ENCODE measurements around the gene ANKRD13D.

ANKRD13D gene

DNA sequence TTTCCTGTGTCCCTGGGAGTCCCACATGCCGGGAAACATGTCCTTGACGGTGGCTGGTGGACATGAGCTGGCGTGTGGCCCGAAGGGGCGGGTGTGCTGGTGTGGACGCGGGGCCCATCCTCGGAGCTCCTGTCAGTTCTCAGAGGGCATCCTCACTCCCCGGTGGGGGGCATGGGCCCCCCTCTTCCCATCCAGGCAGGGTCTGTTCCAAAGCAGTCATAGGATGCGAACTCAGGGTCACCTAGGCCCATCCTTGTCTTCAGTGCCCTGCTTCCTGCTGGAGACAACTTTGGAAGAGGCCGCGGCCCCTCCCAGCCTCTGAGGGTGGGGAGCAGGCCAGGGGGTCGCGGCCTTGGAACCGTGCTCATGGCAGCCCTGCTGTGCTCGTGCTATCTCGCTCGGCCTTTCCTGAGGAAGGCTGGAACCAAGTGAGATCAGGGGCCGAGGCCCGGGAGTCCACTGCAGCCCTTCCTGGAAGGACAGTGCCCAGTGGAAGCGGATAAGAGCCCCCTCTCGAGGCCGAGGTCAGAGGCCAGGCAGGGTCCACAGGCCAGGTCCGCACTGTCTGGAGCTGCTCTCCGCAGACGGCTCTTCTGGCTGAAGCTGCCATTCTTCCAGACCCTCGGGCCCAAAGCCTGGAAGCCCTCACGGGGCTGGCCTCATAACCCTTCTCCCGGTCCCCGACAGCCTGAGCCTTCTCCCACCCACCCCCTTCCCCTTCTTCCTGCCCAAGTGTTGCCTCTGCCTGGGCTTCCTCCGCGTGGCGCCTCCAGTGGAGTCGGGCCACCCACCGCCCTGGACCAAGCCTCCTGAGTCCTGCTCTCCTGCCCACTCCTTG lies 14.1 kb upstream of the ANKRD13D start:
- DNase-seq = peak; percentile 12

- DNase-seq = peak; percentile 36
Observed at GRCh38 chr11:67275606-67276409, 13.3 kb upstream of the ANKRD13D start.

GRCh38 chr11:67276781-67277230 lies 12.3 kb upstream of the ANKRD13D start:
- DNase-seq = peak; percentile 44

GRCh38 chr11:67277231-67277961 lies 11.7 kb upstream of the ANKRD13D start:
- DNase-seq = peak; percentile 89

- DNase-seq = no peak
Observed at GRCh38 chr11:67278135-67278938, 10.8 kb upstream of the ANKRD13D start.

- DNase-seq = no peak
Observed at GRCh38 chr11:67278939-67279588, 10.0 kb upstream of the ANKRD13D start.

DNA sequence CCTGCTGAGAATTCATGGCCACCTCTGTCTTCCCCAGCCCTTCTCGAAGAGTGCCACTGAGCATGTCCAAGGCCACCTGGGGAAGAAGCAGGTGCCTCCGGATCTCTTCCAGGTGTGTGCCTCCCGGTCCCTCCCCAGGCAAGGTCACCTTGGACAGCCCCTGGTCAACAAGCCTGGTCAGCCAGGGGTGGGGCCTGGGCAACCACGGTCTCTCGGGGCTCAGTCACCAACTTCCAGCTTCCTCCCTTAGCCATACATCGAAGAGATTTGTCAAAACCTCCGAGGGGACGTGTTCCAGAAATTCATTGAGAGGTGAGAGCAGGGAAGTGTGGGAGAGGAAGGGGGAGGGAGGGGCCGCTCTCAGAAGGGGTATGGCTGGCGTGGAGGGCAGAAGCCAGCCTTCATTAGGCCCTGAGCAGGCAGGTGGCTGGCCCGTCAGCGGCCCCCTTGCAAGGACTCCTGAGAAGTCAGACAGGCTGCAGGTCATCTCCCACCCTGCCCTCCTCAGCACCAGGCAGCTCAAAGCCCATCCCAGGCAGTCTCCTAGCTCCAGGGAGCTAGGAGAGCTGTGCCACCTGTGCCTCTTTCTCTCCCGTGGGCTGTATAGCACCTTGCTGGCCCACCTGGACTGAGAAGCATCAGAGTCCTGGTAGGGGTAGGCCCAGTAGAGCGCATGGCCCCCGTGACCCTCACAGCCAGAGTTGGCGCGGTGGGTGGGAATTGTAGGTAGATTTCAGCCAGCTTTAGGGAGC lies 9.3 kb upstream of the ANKRD13D start:
- no peak for DNase-seq

- DNase-seq = no peak
Observed at GRCh38 chr11:67280341-67280787, 8.7 kb upstream of the ANKRD13D start.

- DNase-seq = no peak
Observed at GRCh38 chr11:67280788-67281551, 8.1 kb upstream of the ANKRD13D start.

DNA sequence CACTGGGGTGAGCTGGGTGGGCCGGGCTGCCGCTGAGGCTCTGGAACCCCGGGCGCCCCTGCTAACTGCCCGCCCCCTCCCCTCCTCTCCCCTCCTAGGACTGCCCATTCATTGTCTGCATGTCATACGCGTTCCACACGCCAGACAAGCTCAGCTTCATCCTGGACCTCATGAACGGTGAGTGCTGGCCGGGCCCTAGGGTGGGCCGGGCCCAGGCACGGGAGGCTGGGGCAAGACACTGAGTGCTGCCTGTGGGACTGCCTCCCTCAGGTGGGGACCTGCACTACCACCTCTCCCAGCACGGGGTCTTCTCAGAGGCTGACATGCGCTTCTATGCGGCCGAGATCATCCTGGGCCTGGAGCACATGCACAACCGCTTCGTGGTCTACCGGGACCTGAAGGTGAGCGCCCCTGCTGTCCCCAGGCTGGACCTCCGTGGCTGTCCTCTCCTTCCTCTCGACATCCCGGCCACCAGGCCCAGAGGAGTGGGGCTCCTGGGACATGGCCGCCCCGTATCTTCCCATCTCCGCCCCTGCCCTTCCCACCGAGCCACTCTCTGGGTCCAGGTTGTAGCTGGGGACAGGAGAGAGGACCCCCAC lies 7.5 kb upstream of the ANKRD13D start:
- no peak for DNase-seq

DNA sequence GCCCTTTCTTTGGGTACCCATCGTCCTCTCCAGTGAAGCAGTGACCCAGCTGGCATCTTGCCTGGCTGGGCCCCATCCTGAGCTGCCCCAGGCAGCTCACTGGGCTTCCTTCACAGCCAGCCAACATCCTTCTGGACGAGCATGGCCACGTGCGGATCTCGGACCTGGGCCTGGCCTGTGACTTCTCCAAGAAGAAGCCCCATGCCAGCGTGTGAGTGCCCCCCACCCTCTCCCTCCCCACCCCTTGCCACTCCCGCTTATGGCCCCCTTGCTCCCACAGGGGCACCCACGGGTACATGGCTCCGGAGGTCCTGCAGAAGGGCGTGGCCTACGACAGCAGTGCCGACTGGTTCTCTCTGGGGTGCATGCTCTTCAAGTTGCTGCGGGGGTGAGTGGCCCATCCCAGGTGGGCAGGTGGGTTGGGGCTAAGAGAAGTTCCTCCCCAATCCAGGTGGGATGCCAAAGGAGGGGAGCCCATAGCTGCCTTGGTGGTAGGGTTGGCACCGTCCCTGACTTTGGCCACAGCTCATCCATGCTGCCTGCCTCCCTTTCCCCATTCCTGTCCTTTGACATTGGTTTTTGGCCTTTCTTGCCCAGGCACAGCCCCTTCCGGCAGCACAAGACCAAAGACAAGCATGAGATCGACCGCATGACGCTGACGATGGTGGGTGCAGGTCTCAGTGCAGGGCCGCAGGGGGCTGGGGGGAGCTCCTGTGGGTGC lies 6.8 kb upstream of the ANKRD13D start:
- DNase-seq = no peak

DNA sequence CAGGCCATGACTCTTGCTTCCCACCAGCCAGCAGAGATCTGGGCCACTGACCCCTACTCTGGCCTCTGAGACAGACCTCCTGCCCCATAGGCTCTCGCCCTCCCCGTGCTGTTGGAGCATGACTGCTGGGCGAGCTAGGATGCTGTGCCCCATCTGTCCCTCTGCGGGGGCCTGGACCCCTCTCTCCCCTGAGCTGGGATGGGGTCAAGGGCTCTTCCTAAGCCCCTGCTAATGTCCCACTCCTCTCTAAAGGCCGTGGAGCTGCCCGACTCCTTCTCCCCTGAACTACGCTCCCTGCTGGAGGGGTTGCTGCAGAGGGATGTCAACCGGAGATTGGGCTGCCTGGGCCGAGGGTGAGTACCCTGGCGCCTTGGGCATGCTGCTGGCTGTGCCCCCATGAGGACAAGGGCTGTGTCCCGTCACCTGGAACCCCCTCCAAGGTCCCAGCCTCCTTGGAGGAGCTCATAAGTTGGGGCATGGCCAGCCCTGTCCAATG lies 6.2 kb upstream of the ANKRD13D start:
- DNase-seq = no peak

DNA sequence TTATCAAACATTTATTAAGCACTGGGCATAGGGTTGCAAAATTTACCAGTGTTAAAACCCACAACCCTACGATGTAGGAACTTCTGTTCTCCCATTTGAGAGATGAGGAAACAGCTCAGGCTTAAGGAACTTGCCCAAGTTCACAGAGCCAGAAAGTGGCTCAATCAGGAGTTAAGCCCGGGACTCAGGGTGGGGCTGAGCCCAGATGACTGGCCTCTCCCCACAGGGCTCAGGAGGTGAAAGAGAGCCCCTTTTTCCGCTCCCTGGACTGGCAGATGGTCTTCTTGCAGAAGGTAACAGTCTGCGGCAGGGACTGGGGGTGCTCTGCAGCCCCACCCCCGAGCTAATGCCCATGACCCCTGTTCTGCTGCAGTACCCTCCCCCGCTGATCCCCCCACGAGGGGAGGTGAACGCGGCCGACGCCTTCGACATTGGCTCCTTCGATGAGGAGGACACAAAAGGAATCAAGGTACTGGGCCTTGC lies 5.6 kb upstream of the ANKRD13D start:
- DNase-seq = no peak

DNA sequence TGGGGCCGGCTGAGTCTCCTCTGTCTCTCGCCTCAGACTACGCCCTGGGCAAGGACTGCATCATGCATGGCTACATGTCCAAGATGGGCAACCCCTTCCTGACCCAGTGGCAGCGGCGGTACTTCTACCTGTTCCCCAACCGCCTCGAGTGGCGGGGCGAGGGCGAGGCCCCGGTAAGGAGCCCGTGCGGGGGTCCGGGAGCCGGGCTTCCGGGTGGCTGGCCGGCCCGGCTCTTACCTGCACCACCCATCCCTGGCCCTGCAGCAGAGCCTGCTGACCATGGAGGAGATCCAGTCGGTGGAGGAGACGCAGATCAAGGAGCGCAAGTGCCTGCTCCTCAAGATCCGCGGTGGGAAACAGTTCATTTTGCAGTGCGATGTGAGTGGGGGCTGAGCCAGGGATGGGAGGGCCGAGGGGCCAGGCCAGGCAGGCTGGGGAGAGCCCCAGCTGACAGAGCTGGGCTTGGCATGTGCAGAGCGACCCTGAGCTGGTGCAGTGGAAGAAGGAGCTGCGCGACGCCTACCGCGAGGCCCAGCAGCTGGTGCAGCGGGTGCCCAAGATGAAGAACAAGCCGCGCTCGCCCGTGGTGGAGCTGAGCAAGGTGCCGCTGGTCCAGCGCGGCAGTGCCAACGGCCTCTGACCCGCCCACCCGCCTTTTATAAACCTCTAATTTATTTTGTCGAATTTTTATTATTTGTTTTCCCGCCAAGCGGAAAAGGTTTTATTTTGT lies 4.1 kb upstream of the ANKRD13D start:
- no peak for DNase-seq

DNA sequence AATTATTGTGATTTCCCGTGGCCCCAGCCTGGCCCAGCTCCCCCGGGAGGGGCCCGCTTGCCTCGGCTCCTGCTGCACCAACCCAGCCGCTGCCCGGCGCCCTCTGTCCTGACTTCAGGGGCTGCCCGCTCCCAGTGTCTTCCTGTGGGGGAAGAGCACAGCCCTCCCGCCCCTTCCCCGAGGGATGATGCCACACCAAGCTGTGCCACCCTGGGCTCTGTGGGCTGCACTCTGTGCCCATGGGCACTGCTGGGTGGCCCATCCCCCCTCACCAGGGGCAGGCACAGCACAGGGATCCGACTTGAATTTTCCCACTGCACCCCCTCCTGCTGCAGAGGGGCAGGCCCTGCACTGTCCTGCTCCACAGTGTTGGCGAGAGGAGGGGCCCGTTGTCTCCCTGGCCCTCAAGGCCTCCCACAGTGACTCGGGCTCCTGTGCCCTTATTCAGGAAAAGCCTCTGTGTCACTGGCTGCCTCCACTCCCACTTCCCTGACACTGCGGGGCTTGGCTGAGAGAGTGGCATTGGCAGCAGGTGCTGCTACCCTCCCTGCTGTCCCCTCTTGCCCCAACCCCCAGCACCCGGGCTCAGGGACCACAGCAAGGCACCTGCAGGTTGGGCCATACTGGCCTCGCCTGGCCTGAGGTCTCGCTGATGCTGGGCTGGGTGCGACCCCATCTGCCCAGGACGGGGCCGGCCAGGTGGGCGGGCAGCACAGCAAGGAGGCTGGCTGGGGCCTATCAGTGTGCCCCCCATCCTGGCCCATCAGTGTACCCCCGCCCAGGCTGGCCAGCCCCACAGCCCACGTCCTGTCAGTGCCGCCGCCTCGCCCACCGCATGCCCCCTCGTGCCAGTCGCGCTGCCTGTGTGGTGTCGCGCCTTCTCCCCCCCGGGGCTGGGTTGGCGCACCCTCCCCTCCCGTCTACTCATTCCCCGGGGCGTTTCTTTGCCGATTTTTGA lies 3.3 kb upstream of the ANKRD13D start:
- DNase-seq = no peak

GRCh38 chr11:67286621-67287333 lies 2.3 kb upstream of the ANKRD13D start:
- no peak for DNase-seq

Data from activated naive CD4-positive, alpha-beta T cell treated with anti-CD3 and anti-CD28 coated beads, Interleukin-2, amount 50 U/mL, for 16 hours (primary cell).